A549 (cell line): Measurements from ENCODE around the gene FOXO1.

ENCODE experiments used
- CHD4 ChIP-seq: fragments of 200-600 bp; sonication (generic); IDR thresholded peaks from 2 replicates; pipeline ENCODE4 v1.6.1; 2016; ENCODE audit warnings: antibody characterized with exemption, mild to moderate bottlenecking, borderline replicate concordance
- CTCF ChIP-seq: fragments of >200 bp; sonication (Bioruptor Twin); formaldehyde crosslinking; IDR thresholded peaks from 3 replicates; pipeline ENCODE4 v1.5.1; 2016
- ELK1 ChIP-seq: fragments of 150-350 bp; IDR thresholded peaks from 2 replicates; pipeline ENCODE4 v1.6.1; 2014; ENCODE audit warnings: low read depth, mild to moderate bottlenecking, low read length
- MAZ ChIP-seq: fragments of 150-350 bp; IDR thresholded peaks from 2 replicates; pipeline ENCODE4 v1.6.1; 2014; ENCODE audit warnings: antibody characterized with exemption, low read depth, low read length, borderline replicate concordance
- MYC ChIP-seq: IDR thresholded peaks from 2 replicates; pipeline ENCODE4 v1.6.1; 2012; ENCODE audit warnings: mild to moderate bottlenecking, inconsistent platforms, low read length, improper control_type of control experiment, borderline replicate concordance
- NFE2L2 ChIP-seq: fragments of 150-350 bp; conservative IDR thresholded peaks from 2 replicates; pipeline ENCODE4 v1.6.1; 2014; ENCODE audit warnings: low read length
- POLR2A ChIP-seq: IDR thresholded peaks from 2 replicates; pipeline ENCODE4 v1.6.1; 2012; ENCODE audit warnings: mild to moderate bottlenecking, low read length
- RAD21 ChIP-seq, 2 experiments: fragments of >200 bp in 1 of 2; sonication (Bioruptor Twin) in 1 of 2; formaldehyde crosslinking in 1 of 2; IDR thresholded peaks in 1 of 2; conservative IDR thresholded peaks in 1 of 2; 2 replicates in 1 of 2; 3 replicates in 1 of 2; pipeline ENCODE4 v1.6.1; 2012 to 2018; ENCODE audit warnings: inconsistent platforms in 1 of 2
- REST ChIP-seq: fragments of 200-600 bp; sonication (generic); IDR thresholded peaks from 2 replicates; pipeline ENCODE4 v1.6.1; 2016; ENCODE audit warnings: antibody characterized with exemption, mild to moderate bottlenecking, moderate library complexity
- RFX5 ChIP-seq: fragments of 450-650 bp; IDR thresholded peaks from 2 replicates; pipeline ENCODE4 v1.7.1; 2014; ENCODE audit warnings: antibody characterized with exemption, mild to moderate bottlenecking, moderate library complexity
- SMC3 ChIP-seq: fragments of >200 bp; sonication (Bioruptor Twin); formaldehyde crosslinking; IDR thresholded peaks from 3 replicates; pipeline ENCODE4 v1.6.1; 2018; ENCODE audit warnings: inconsistent platforms
- USF2 ChIP-seq: fragments of 450-650 bp; IDR thresholded peaks from 2 replicates; pipeline ENCODE4 v1.6.1; 2014; ENCODE audit warnings: antibody characterized with exemption
- ZC3H11A ChIP-seq: fragments of 450-650 bp; IDR thresholded peaks from 2 replicates; pipeline ENCODE4 v1.6.1; 2014; ENCODE audit warnings: antibody characterized with exemption, mild to moderate bottlenecking

- no peak for TF ChIP-seq CTCF
- no peak for TF ChIP-seq REST
- TF ChIP-seq NFE2L2: no peak
- no peak for TF ChIP-seq MYC
- TF ChIP-seq ELK1: no peak
- TF ChIP-seq MAZ: no peak
- TF ChIP-seq RAD21 (conservative IDR thresholded peaks at IDR 0.05 in 1 of 2, IDR thresholded peaks at IDR 0.05 in 1 of 2): no peak
- TF ChIP-seq RFX5: no peak
- no peak for TF ChIP-seq USF2
- no peak for TF ChIP-seq SMC3
- no peak for TF ChIP-seq ZC3H11A
- TF ChIP-seq CHD4: no peak
- no peak for TF ChIP-seq POLR2A
Measured at GRCh38 chr13:40605573-40605972, 60.9 kb downstream of the FOXO1 start.
